GM12801 (cell line): ENCODE measurements around the gene TGM1.

Experiments
- CTCF ChIP-seq: IDR thresholded peaks from one replicate; pipeline ENCODE4 v1.5.1; 2011; ENCODE audit warnings: control low read depth; ENCODE audit not compliant: insufficient read length; ENCODE audit errors: extremely low read depth

The TGM1 gene

GRCh38 chr14:24228902-24229301 lies 34.1 kb downstream of the TGM1 start:
- TF ChIP-seq CTCF = no peak

GRCh38 chr14:24226473-24226872 lies 36.5 kb downstream of the TGM1 start:
- no peak for TF ChIP-seq CTCF

- TF ChIP-seq CTCF = no peak
Measured at GRCh38 chr14:24224618-24225071, 38.3 kb downstream of the TGM1 start.

GRCh38 chr14:24219521-24219920 lies 43.5 kb downstream of the TGM1 start:
- TF ChIP-seq CTCF = no peak

GRCh38 chr14:24219080-24219479 lies 43.9 kb downstream of the TGM1 start:
- TF ChIP-seq CTCF = no peak

GRCh38 chr14:24216345-24216699 lies 46.7 kb downstream of the TGM1 start:
- no peak for TF ChIP-seq CTCF

GRCh38 chr14:24215495-24216344 lies 47.3 kb downstream of the TGM1 start, which contains the start of gene MDP1:
TSS of gene MDP1 (minus strand) at chr14:24216066. CDS start at chr14:24215955, 111 bp downstream.
- TF ChIP-seq CTCF = no peak
